Body of pancreas (tissue), 4 donors: Measurements from ENCODE around the gene FAM200A. TPM values are rescaled to one million over a fixed set of nuclear protein-coding genes. Genes with fewer than 3 reads are reported as not detected.

Experiments used
- ATAC-seq: fragments of 150-250 bp; one replicate; pipeline ENCODE4 v1.9.1; 2016
- DNase-seq, 4 donors: peaks; one replicate each; pipeline ENCODE4 v3.0.0-alpha.2; 2019
- H3K27ac ChIP-seq, 4 donors: fragments of 200-600 bp; sonication (generic); 1 replicate in 3 of 4; 2 replicates in 1 of 4; pipeline versions ENCODE4 v1.5.1 to v1.6.1; 2016 to 2019; ENCODE audit warnings: mild to moderate bottlenecking in 1 of 4, mixed read lengths in 1 of 4, moderate library complexity in 1 of 4
- H3K27me3 ChIP-seq, 2 donors: fragments of 200-600 bp; sonication (generic); one replicate each; pipeline ENCODE4 v1.6.0; 2016; ENCODE audit warnings: mild to moderate bottlenecking in 1 of 2
- H3K36me3 ChIP-seq, 2 donors: fragments of 200-600 bp; sonication (generic); replicated peaks in 1 of 2; 2 replicates each; pipeline ENCODE4 v1.5.1; 2016; ENCODE audit warnings: low read depth in 2 of 2; ENCODE audit not compliant: insufficient read depth in 1 of 2
- H3K4me1 ChIP-seq: fragments of 200-600 bp; sonication (generic); one replicate; pipeline ENCODE4 v1.6.0; 2016
- H3K4me3 ChIP-seq, 2 donors: fragments of 200-600 bp; sonication (generic); 1 replicate in 1 of 2; 2 replicates in 1 of 2; pipeline ENCODE4 v1.5.1; 2016 to 2019
- H3K9me3 ChIP-seq, 3 donors: fragments of 200-600 bp; sonication (generic); 1 replicate in 2 of 3; 2 replicates in 1 of 3; pipeline ENCODE4 v1.5.1; 2016
- CTCF ChIP-seq, 7 experiments: fragments of 450-650 bp in 4 of 7; fragments of 200-600 bp in 3 of 7; sonication (generic) in 3 of 7; IDR thresholded peaks; one replicate each; pipeline ENCODE4 v1.5.1; 2016 to 2019; ENCODE audit warnings: antibody characterized with exemption in 7 of 7
- POLR2A ChIP-seq, 3 donors: fragments of 450-650 bp; IDR thresholded peaks; one replicate each; pipeline ENCODE4 v1.6.1; 2016; ENCODE audit warnings: antibody characterized with exemption in 3 of 3, mild to moderate bottlenecking in 2 of 3
- WGBS, 2 donors: methylation state at CpG; one replicate each; pipeline ENCODE4 v1.1.5; 2017; 5-methylcytosine and 5-hydroxymethylcytosine counted together
- intact Hi-C: fragments of 100-400 bp; cut with DNase I; formaldehyde crosslinking; loops from one replicate; pipeline ENCODE4 v1.15.1; 2023
- total RNA-seq, 2 donors: library from RNA; depleted of rRNA; stranded (reverse); fragments of >200 nt; gene quantifications; one replicate each; pipeline ENCODE4 v1.1.0, GENCODE V29; 2016

Gene FAM200A
- 1 to 10 TPM; 3.9 to 7.3 TPM for total RNA-seq

- peak within 1 kb of the TSS; percentile 51 to 88 (median 78) for H3K27ac ChIP-seq
- 0 to 1% methylated on average over 7 to 37 of the region's 37 CpGs for WGBS, 2 donors
Observed at GRCh38 chr7:99551767-99552463, at the start of gene FAM200A. TSS of gene FAM200A (minus strand) at chr7:99552114. CDS start at chr7:99548407, 3,707 bp downstream.

GRCh38 chr7:99599836-99600235 lies 47.9 kb upstream of the FAM200A start:
- ATAC-seq (no peak), DNase-seq (no peak)
- no peaks in the 10 kb centered on the region for H3K27me3 ChIP-seq
- H3K4me1 ChIP-seq: no peaks in the 10 kb centered on the region
- no peaks in the 10 kb centered on the region for H3K36me3 ChIP-seq
- WGBS, 2 donors: 67 to 81% methylated on average over 4 of the region's 4 CpGs
- no peak for TF ChIP-seq CTCF (IDR thresholded peaks at IDR 0.05)
- H3K4me3 ChIP-seq: no peak overlapping the region
- no peaks in the 10 kb centered on the region for H3K9me3 ChIP-seq
- intact Hi-C loops: no loop called here
- no peak overlapping the region for H3K27ac ChIP-seq

More at GRCh38 chr7:99551767-99552463, at the start of gene FAM200A:
- H3K27me3 ChIP-seq: no peaks in the 10 kb centered on the region
- peaks cover 14% of the 10 kb centered on the region for H3K4me1 ChIP-seq
- peak; percentile 81 to 86 (median 84) for DNase-seq
- TF ChIP-seq CTCF (IDR thresholded peaks at IDR 0.05): no peak
- peak; percentile 28 to 85 (median 79) for TF ChIP-seq POLR2A (IDR thresholded peaks at IDR 0.05)
- intact Hi-C loops: no loop called here
- no peaks in the 10 kb centered on the region for H3K9me3 ChIP-seq
- peaks cover 7% of the 10 kb centered on the region in 2 donors for H3K36me3 ChIP-seq
- H3K4me3 ChIP-seq: peak within 1 kb of the TSS; percentile 76 to 89
- peak; percentile 96 for ATAC-seq

GRCh38 chr7:99597762-99598501 lies 46.0 kb upstream of the FAM200A start, which contains the start of gene TMEM225B:
TSS of gene TMEM225B (plus strand) at chr7:99598267. CDS start at chr7:99604389, 6,122 bp downstream.
- WGBS, 2 donors: 76 to 83% methylated on average over 28 to 32 of the region's 34 CpGs
- DNase-seq: no peak
- no peaks in the 10 kb centered on the region for H3K27me3 ChIP-seq
- ATAC-seq: no peak
- no peaks in the 10 kb centered on the region for H3K4me1 ChIP-seq
- H3K9me3 ChIP-seq: no peaks in the 10 kb centered on the region
- H3K4me3 ChIP-seq: no peak within 1 kb of the TSS
- no peak within 1 kb of the TSS for H3K27ac ChIP-seq
- intact Hi-C loops: no loop called here
- TF ChIP-seq POLR2A (IDR thresholded peaks at IDR 0.05) (no peak), CTCF (IDR thresholded peaks at IDR 0.05) (no peak)
- H3K36me3 ChIP-seq: no peaks in the 10 kb centered on the region

- Histone ChIP-seq H3K4me3 (no peak overlapping the region), H3K9me3 (no peaks in the 10 kb centered on the region), H3K4me1 (no peaks in the 10 kb centered on the region), H3K27me3 (no peaks in the 10 kb centered on the region), H3K36me3 (no peaks in the 10 kb centered on the region), H3K27ac (no peak overlapping the region)
- intact Hi-C loops: no loop called here
- no peak for TF ChIP-seq CTCF (IDR thresholded peaks at IDR 0.05)
- no peak for TF ChIP-seq POLR2A (IDR thresholded peaks at IDR 0.05)
- ATAC-seq (no peak), DNase-seq (no peak)
- WGBS, 2 donors: 66 to 88% methylated on average over 1 of the region's 1 CpG
Observed at GRCh38 chr7:99596408-99596955, 44.6 kb upstream of the FAM200A start.
